GM18508 (cell line): Measurements from ENCODE around the gene CTBP2.
"Not testable (repeated sequence)": the region's sequence is repeated elsewhere in the genome, so short reads cannot be mapped to it uniquely, and the experiment has no call there.

Source experiments
- ATAC-seq: cut with Tn5 transposase; IDR thresholded peaks from one replicate; pipeline ENCODE4 v1.9.1; 2021; ENCODE audit warnings: moderate number of reproducible peaks; ENCODE audit not compliant: insufficient read depth, unreplicated experiment

CTBP2 gene

DNA sequence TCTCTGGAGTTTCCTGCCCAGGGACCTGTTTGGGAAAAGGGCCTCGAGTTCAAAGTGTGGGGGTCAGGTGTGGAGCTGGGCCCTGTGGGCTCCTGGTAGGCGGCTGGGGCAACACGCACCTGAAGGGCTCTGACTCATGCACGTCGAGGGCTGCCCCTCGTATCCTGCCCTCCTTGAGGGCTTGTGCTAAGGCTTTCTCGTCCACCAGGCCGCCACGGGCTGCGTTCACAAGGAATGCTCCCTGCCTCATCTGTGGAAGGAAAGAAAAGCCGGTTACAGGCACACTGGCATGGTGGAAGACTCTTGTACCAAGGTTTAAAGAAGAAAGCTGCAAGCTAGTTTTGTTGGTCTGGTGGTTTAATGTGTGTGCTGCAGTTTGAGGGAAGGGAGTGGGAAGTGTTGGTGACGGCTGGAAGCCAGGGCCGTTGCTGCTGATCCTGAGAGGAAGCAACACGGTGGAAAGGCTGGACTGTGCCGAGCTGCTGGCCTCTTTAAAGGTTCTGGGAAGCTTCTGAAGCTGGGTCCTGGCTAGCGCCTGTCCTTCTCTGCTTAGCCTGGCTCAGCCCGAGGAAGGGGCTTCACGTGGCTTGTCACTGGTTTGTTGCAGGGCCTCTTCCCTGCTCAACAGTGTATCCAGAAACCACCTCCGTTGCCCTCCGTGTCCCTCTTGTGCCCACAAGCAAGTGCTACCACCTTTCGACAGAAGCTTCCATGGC, 166.5 kb downstream of the CTBP2 start:
- ATAC-seq = no peak

- no peak for ATAC-seq
Measured at GRCh38 chr10:124993345-124993708, 167.0 kb downstream of the CTBP2 start.

- no peak for ATAC-seq
Measured at GRCh38 chr10:124992462-124993344, 167.7 kb downstream of the CTBP2 start.

DNA sequence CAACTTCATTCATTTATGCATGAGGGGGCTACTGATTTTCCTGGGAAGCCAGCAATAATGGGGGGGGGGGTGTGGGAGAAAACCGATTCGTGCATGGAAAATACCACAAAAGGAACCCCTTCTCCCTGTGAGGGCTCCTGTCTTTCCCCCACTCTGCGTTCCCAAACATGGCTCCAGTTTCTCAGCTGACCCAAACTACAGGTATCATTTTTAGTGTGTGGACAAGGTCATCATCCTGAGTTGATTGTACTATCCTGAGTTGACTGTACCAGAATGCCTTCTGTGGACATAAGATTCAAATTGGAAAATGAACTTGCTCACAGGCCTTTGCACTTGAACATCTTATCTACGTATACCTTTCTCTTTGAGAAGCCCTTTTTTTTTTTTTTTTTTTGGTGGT, 168.5 kb downstream of the CTBP2 start:
- no peak for ATAC-seq

- no peak for ATAC-seq
Measured at GRCh38 chr10:124990671-124991625, 169.4 kb downstream of the CTBP2 start.

DNA sequence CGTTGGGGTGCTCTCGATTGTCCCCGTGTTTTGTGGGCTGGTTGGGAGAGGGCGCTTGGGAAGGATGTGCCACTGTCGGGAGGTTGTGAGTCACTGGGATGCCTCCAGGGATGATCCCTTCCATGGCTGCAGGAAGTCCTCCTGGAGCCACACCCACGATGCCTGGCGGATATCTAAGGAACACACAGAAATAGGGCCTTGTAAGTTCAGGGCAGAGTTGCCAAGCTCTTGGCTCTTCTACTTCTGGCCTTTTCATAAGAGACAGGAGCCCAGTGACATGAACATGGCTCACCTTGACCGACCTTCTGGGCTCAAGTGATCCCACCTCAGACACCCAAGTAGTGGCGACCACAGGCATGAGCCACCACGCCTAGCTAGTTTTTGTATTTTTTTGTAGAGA, 170.8 kb downstream of the CTBP2 start:
- no peak for ATAC-seq

DNA sequence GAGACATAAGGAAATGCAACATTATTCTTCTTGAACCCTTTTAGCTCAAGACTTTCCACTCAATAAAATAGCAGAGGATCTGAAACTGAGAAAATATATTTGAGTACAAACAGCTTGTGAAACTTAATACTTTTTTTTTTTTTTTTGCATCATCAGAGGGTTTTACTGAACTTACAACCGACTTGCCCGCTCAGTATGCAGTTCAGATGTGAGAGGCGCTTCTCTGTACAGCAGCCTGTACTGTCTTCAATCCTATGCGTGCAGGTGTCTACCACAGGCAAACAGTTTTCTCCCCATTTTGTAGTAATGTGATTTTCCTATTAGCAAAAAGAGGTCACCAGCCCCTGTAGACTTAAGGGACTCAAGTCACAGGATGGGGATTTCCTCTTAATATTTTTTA, 171.6 kb downstream of the CTBP2 start:
- ATAC-seq = not testable (repeated sequence)

DNA sequence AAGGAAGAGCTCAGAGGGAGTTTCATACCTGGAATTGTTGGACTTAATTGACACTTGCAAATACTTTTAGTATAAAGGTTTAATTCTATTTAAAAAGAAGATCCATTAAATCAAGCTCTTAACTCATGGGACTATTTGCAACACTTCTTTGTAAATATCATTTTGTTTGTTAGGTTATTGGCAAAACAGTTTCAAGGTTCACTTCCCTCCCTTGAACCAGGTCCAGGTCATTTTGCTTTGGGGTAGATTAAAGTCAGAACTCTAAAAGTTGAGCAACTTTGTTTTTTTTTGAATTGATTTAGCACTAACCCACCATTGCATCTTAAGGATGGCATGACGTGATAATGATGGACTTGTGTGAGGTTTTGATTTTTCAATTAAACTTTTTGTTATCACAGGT, 172.6 kb downstream of the CTBP2 start:
- ATAC-seq = no peak

DNA sequence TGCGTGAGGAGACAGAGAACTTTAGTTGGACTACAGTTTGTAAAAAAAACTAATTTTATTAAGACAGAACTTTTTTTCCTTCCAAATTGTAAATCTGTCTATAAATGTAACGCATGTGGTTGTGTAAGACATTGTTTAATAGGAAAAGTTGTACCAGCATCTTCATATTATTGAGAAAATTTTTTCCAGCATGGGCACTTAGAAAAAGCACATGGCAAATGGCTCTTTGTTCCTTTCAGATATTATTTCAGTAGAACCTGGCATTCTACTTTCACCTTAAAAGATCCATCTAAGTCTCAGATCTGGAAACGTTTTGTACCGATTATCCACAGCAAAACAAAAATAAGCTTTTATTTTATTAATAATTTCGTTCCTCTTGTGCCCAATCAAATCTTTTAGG, 175.2 kb downstream of the CTBP2 start:
- ATAC-seq = no peak

DNA sequence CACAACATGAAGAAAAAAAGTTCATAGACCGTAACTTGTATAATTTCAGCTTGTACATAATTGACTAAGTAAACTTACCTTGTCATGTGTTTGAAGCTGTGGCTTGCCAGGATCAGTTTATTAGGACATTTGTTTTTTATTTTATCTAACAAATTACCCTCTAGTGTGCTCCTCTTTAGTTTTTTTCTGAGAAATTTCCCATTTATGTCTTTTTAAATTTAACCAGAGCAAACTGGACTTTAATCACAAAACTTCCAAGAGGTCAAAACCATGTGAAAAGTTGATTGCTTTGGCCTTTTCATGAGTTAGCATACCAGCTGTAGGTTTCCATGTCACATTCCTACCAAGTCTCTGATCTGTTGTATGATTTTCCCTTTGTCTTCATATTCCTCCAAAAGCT, 176.0 kb downstream of the CTBP2 start:
- no peak for ATAC-seq

DNA sequence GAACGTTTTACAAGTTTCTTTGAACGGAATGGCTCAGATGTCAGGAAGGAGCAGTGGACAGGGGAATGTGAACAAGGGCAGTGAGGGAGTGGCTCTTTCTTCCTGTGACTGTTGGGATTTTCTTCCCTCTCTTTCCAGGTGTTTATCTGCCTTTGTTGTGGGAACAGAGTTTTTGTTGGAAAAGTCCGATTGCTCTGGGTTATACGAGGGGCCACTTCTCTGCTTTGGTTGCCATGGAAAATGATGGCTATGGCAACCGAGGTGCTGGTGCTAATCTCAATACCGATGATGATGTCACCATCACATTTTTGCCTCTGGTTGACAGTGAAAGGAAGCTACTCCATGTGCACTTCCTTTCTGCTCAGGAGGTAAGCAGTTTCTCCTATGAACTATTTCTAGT, 177.0 kb downstream of the CTBP2 start:
- no peak for ATAC-seq

DNA sequence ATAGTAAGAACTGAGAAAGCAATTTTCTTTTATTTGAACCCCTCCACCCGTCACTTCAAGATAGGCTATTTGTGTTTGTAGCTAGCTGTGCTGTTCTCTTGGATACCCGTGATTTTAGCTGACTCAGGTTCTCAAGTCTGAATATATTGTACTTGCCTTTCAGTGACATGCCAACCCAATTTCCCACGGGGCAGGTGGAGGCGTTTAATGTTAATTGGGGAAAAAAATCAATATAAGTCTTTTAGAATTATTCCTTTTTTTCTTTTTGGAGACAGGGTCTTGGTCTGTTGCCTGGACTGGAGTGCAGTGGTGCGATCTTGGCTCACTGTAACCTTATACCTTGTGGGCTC, 182.0 kb downstream of the CTBP2 start:
- no peak for ATAC-seq

DNA sequence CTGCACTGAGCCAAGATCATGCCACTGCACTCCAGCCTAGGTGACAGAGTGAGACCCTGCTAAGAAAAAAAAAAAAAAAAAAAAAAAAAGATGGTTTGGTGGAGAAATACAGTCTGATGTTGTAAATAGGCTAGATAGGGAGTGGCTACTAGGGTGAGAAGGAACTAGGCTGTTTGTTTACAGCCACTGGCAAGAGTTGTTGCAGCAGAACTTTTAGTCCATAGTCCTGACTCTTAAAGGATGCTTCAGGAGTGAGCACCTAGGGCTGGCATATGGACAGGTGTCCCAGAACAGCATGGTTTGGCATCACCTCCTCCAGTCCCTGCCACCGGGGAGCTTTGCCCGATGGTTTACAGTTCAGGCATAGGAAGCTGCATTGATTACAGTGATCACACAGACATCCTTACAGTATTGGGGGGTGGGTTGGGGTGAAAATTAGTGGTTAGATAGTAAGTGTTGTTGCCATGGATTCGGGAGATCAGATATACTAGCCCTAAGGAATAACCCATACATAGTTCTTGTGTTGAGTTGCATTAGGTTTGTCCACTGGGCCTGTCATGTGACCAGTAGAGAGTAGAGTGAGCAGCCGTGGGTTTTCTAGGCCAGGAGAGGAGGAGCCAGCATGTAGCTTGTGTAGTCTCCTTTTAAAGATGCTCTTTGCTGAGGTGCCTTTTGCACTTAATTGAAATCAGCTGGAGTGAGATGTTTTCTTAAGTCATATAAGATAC, 182.6 kb downstream of the CTBP2 start:
- no peak for ATAC-seq

DNA sequence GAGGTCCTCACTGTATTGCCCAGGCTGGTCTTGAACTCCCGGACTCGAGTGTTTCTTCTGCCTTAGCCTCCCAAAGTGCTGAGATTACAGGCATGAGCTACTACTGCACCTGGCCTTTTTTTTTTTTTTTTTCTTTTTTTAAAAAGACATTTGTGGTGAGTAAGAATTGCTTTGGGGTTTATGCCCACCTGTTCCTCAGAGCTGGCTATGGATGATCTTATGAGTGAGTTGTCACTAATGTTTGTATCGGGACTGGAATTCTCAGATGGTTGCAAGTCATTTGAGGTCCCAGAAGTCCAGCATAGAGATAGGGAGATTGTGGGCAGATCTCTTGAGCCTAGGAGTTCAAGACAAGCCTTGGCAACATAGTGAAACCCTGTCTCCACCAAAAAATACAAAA, 183.2 kb downstream of the CTBP2 start:
- no peak for ATAC-seq

GRCh38 chr10:124975977-124976514, 184.3 kb downstream of the CTBP2 start:
- ATAC-seq = peak; percentile 78

DNA sequence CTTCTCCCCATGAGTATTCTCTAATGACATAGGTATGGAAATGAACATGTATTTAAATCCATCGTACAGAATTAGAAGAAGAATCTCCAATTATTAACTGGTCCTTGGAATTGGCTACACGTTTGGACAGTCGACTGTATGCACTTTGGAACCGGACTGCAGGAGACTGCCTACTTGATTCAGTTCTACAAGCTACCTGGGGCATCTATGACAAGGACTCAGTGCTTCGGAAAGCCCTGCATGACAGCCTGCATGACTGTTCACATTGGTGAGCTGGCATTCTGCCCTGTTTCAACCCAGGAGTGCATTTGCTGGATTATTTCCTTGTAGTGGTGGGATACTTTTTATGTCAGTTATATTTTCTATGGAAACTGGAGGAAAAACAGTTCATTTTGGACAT, 186.2 kb downstream of the CTBP2 start:
- ATAC-seq = no peak

- no peak for ATAC-seq
Measured at GRCh38 chr10:124972637-124973036, 187.7 kb downstream of the CTBP2 start.

DNA sequence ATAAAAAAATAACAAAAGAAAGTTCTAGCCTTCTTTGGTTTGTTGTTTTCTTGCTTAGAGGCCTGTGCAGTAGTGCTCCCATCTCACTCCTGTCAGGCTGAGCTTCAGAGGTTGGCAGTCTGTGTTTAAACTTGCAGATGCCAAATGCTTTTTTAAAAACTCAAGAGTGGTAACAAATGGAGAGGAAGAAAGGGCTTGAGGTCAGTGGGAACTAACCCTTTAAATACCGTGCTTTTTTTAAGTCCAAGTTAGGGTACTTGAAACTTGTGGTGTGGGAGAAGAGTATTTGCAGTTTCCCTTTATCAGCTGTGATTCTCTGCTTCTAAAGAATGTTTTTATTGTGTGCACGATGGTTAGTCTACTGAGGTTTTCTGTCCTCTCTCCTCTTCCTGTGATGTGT, 189.1 kb downstream of the CTBP2 start:
- ATAC-seq = no peak

DNA sequence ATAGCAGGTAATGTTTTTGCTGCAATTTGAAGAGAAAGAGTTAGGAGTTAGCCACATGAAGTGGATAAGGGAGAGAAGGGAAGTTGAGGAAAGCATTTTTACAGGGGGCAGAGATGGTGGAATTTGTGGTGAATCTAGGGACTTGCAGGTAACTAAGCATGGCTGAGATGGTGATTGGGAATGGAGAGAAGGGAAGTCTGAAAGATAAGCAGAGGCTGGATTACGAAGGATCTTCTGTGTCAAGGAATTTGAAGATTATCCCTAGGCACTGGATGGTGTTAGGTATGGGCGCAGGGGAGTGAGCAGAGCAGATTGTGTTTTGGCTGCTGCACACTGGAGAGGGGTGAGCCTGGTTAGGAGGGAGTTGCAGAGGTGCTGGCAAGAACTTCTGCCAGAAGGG, 193.1 kb downstream of the CTBP2 start:
- ATAC-seq = no peak

GRCh38 chr10:124966008-124966407, 194.4 kb downstream of the CTBP2 start:
- no peak for ATAC-seq
